ENCODE results near the gene TBX10. TPM values are rescaled to one million over a fixed set of nuclear protein-coding genes. Genes with fewer than 3 reads are reported as not detected.

The TBX10 gene
- total and polyA plus RNA-seq, 2 of the 8 experiments (the other 6 are each of a cell fraction or from before 2014, with no cell fraction given), result 0.09 TPM; not detected in 1

GRCh38 chr11:67635231-67635521 is 4.4 kb downstream of the TBX10 start (continued):
- TF ChIP-seq ZNF274 (IDR thresholded peaks at IDR 0.05; ENCODE audit: borderline replicate concordance, extremely low read depth, low read length) (no peak), RFX5 (IDR thresholded peaks at IDR 0.05; ENCODE audit: borderline replicate concordance, low read depth, low read length) (no peak), SIX5 (IDR thresholded peaks at IDR 0.05; ENCODE audit: low read depth, low read length) (no peak), GABPA (IDR thresholded peaks at IDR 0.05; ENCODE audit: borderline replicate concordance, insufficient read depth, low read length) (no peak), RNF2 (IDR thresholded peaks at IDR 0.05; ENCODE audit: borderline replicate concordance, low read depth, low read length, missing control alignments, poor library complexity, severe bottlenecking) (no peak)
